Smooth muscle cell (in vitro differentiated cells): Measurements from ENCODE around the gene HLA-C. TPM values are rescaled to one million over a fixed set of nuclear protein-coding genes. Genes with fewer than 3 reads are reported as not detected.

Experiments used
- DNase-seq: peaks from one replicate; lab custom pipeline; 2025; ENCODE audit not compliant: unreplicated experiment; lab: John Stamatoyannopoulos, UW
- H2AFZ ChIP-seq: fragments of 200-600 bp; sonication (generic); 2 replicates; pipeline ENCODE4 v1.6.0; 2016; ENCODE audit warnings: antibody characterized with exemption, low read depth, mild to moderate bottlenecking
- H3F3A ChIP-seq: fragments of 200-600 bp; sonication (generic); 2 replicates; pipeline ENCODE4 v1.6.0; 2017; ENCODE audit warnings: antibody characterized with exemption, low read depth
- H3K27ac ChIP-seq: fragments of 200-600 bp; sonication (generic); 2 replicates; pipeline ENCODE4 v1.5.1; 2016; ENCODE audit warnings: low read depth, mild to moderate bottlenecking
- H3K27me3 ChIP-seq: fragments of 200-600 bp; sonication (generic); 2 replicates; pipeline ENCODE4 v1.6.1; 2016; ENCODE audit warnings: low read depth, mild to moderate bottlenecking
- H3K36me3 ChIP-seq: fragments of 200-600 bp; sonication (generic); 2 replicates; pipeline ENCODE4 v1.5.1; 2016; ENCODE audit warnings: low read depth
- H3K4me1 ChIP-seq: fragments of 200-600 bp; sonication (generic); 2 replicates; pipeline ENCODE4 v1.5.1; 2016; ENCODE audit warnings: low read depth
- H3K4me2 ChIP-seq: fragments of 200-600 bp; sonication (generic); 2 replicates; pipeline ENCODE4 v1.6.0; 2016; ENCODE audit warnings: mild to moderate bottlenecking
- H3K4me3 ChIP-seq: fragments of 200-600 bp; sonication (generic); 2 replicates; pipeline ENCODE4 v1.5.1; 2016; ENCODE audit warnings: mild to moderate bottlenecking
- H3K79me2 ChIP-seq: fragments of 200-600 bp; sonication (generic); 2 replicates; pipeline ENCODE4 v1.6.0; 2016; ENCODE audit warnings: low read depth, mild to moderate bottlenecking
- H3K9ac ChIP-seq: fragments of 200-600 bp; sonication (generic); 2 replicates; pipeline ENCODE4 v1.6.0; 2016; ENCODE audit warnings: low read depth
- H3K9me3 ChIP-seq: fragments of 200-600 bp; sonication (generic); replicated peaks from 2 replicates; pipeline ENCODE4 v1.5.1; 2016; ENCODE audit warnings: low read depth
- H4K20me1 ChIP-seq: fragments of 200-600 bp; sonication (generic); 2 replicates; pipeline ENCODE4 v1.6.0; 2016; ENCODE audit warnings: low read depth
- CTCF ChIP-seq: fragments of 200-600 bp; sonication (generic); IDR thresholded peaks from 2 replicates; pipeline ENCODE4 v1.5.1; 2017; ENCODE audit warnings: borderline replicate concordance, mild to moderate bottlenecking, antibody characterized with exemption; ENCODE audit not compliant: insufficient read depth, poor library complexity, severe bottlenecking
- WGBS: methylation state at CpG from one replicate; pipeline ENCODE4 v1.1.7; 2016; ENCODE audit warnings: low lambda C conversion rate; 5-methylcytosine and 5-hydroxymethylcytosine counted together
- polyA plus RNA-seq: library from polyadenylated mRNA; unstranded; fragments of >200 nt; fragmentation: Nextera tagmentation; extraction: Ambion mirVana; gene quantifications from 2 replicates; pipeline ENCODE4 v1.2.1, GENCODE V29; 2016
- total RNA-seq: library from RNA; depleted of rRNA; stranded (reverse); fragments of >200 nt; gene quantifications from 2 replicates; pipeline ENCODE4 v1.2.3, GENCODE V29; 2014

The HLA-C gene
- total and polyA plus RNA-seq, 2 experiments from 2014 or later: 256 to 404 TPM

GRCh38 chr6:31304683-31305082 is 32.8 kb upstream of the HLA-C start:
- H3K9me3 ChIP-seq: no peaks in the 10 kb centered on the region
- H3K79me2 ChIP-seq: no peaks in the 10 kb centered on the region
- no peaks in the 10 kb centered on the region for H4K20me1 ChIP-seq
- no peak overlapping the region for H3K4me2 ChIP-seq
- peaks cover 23% of the 10 kb centered on the region for H3K27me3 ChIP-seq
- no peaks in the 10 kb centered on the region for H3F3A ChIP-seq
- H3K9ac ChIP-seq: no peak overlapping the region
- H3K4me3 ChIP-seq: no peak overlapping the region
- H3K4me1 ChIP-seq: no peaks in the 10 kb centered on the region
- H2AFZ ChIP-seq: no peak overlapping the region
- no peak overlapping the region for H3K27ac ChIP-seq
- no peak for TF ChIP-seq CTCF
- 75% methylated on average over 4 of the region's 4 CpGs for WGBS
- no peak for DNase-seq
- no peaks in the 10 kb centered on the region for H3K36me3 ChIP-seq

- H3K9ac ChIP-seq: no peak overlapping the region
- H4K20me1 ChIP-seq: no peaks in the 10 kb centered on the region
- no peak for TF ChIP-seq CTCF
- H3K4me3 ChIP-seq: no peak overlapping the region
- no peaks in the 10 kb centered on the region for H3K4me1 ChIP-seq
- no peak overlapping the region for H2AFZ ChIP-seq
- H3K27ac ChIP-seq: no peak overlapping the region
- H3K79me2 ChIP-seq: no peaks in the 10 kb centered on the region
- no peak for DNase-seq
- no peaks in the 10 kb centered on the region for H3K36me3 ChIP-seq
- no peaks in the 10 kb centered on the region for H3F3A ChIP-seq
- H3K27me3 ChIP-seq: peaks cover 8% of the 10 kb centered on the region
- H3K4me2 ChIP-seq: no peak overlapping the region
- 48% methylated on average over 4 of the region's 4 CpGs for WGBS
- no peaks in the 10 kb centered on the region for H3K9me3 ChIP-seq
Measured at GRCh38 chr6:31300797-31301196, 28.9 kb upstream of the HLA-C start.

GRCh38 chr6:31299947-31300346 is 28.1 kb upstream of the HLA-C start:
- no peak overlapping the region for H3K27ac ChIP-seq
- TF ChIP-seq CTCF: no peak
- H4K20me1 ChIP-seq: no peaks in the 10 kb centered on the region
- no peak for DNase-seq
- no peaks in the 10 kb centered on the region for H3K36me3 ChIP-seq
- H2AFZ ChIP-seq: no peak overlapping the region
- no peaks in the 10 kb centered on the region for H3F3A ChIP-seq
- H3K4me1 ChIP-seq: no peaks in the 10 kb centered on the region
- WGBS: 72% methylated on average over 3 of the region's 3 CpGs
- H3K9me3 ChIP-seq: no peaks in the 10 kb centered on the region
- H3K9ac ChIP-seq: no peak overlapping the region
- no peaks in the 10 kb centered on the region for H3K79me2 ChIP-seq
- H3K27me3 ChIP-seq: peaks cover 8% of the 10 kb centered on the region
- no peak overlapping the region for H3K4me3 ChIP-seq
- H3K4me2 ChIP-seq: no peak overlapping the region

- Histone ChIP-seq H3K4me3 (no peak overlapping the region), H3K4me2 (no peak overlapping the region), H3F3A (no peaks in the 10 kb centered on the region), H4K20me1 (no peaks in the 10 kb centered on the region), H3K9ac (no peak overlapping the region), H3K4me1 (no peaks in the 10 kb centered on the region), H3K36me3 (no peaks in the 10 kb centered on the region), H3K9me3 (no peaks in the 10 kb centered on the region), H3K27ac (no peak overlapping the region), H2AFZ (no peak overlapping the region), H3K27me3 (peaks cover 8% of the 10 kb centered on the region), H3K79me2 (no peaks in the 10 kb centered on the region)
- 38% methylated on average over 2 of the region's 2 CpGs for WGBS
- TF ChIP-seq CTCF: no peak
- no peak for DNase-seq
Measured at GRCh38 chr6:31299511-31299910, 27.6 kb upstream of the HLA-C start.
